HG03571 (cell line): ENCODE data around the gene MAB21L4.

Experiments used
- ATAC-seq: cut with Tn5 transposase; IDR thresholded peaks from one replicate; pipeline ENCODE4 v1.9.1; 2021; ENCODE audit not compliant: unreplicated experiment

Gene MAB21L4

GRCh38 chr2:240881913-240882312 lies 14.0 kb downstream of the MAB21L4 start:
- no peak for ATAC-seq

GRCh38 chr2:240879105-240879504 lies 16.9 kb downstream of the MAB21L4 start:
- no peak for ATAC-seq

- no peak for ATAC-seq
These were observed 17.5 kb downstream of the MAB21L4 start for GRCh38 chr2:240878341-240878936.

- no peak for ATAC-seq
These were observed 18.3 kb downstream of the MAB21L4 start for GRCh38 chr2:240877460-240878340.

- ATAC-seq, result no peak
These were observed 19.3 kb downstream of the MAB21L4 start for GRCh38 chr2:240876475-240877251.

GRCh38 chr2:240876035-240876474 lies 19.9 kb downstream of the MAB21L4 start:
- no peak for ATAC-seq

GRCh38 chr2:240875228-240876034 lies 20.5 kb downstream of the MAB21L4 start:
- ATAC-seq, result no peak

- ATAC-seq, result no peak
These were observed 21.2 kb downstream of the MAB21L4 start for GRCh38 chr2:240874715-240875227.

- ATAC-seq, result no peak
These were observed 21.9 kb downstream of the MAB21L4 start for GRCh38 chr2:240873805-240874714.

- no peak for ATAC-seq
These were observed 22.7 kb downstream of the MAB21L4 start for GRCh38 chr2:240873098-240873788.

GRCh38 chr2:240872317-240873097 lies 23.4 kb downstream of the MAB21L4 start:
- no peak for ATAC-seq

- ATAC-seq, result no peak
These were observed 24.6 kb downstream of the MAB21L4 start for GRCh38 chr2:240871071-240871958.

- no peak for ATAC-seq
These were observed 25.7 kb downstream of the MAB21L4 start for GRCh38 chr2:240869956-240870875.

- no peak for ATAC-seq
These were observed 26.6 kb downstream of the MAB21L4 start for GRCh38 chr2:240869109-240869955.
